Glomerular visceral epithelial cell (primary cell): ENCODE data around the gene TIMM13.
A peak's percentile ranks its signal among the peaks of the same experiment; 100 is the strongest.
"Not testable (repeated sequence)": the region's sequence is repeated elsewhere in the genome, so short reads cannot be mapped to it uniquely, and the experiment has no call there.

Experiments
- DNase-seq: peaks from one replicate; pipeline ENCODE4 v3.0.0-alpha.2; 2016; ENCODE audit errors: extremely low spot score

TIMM13 gene

DNA sequence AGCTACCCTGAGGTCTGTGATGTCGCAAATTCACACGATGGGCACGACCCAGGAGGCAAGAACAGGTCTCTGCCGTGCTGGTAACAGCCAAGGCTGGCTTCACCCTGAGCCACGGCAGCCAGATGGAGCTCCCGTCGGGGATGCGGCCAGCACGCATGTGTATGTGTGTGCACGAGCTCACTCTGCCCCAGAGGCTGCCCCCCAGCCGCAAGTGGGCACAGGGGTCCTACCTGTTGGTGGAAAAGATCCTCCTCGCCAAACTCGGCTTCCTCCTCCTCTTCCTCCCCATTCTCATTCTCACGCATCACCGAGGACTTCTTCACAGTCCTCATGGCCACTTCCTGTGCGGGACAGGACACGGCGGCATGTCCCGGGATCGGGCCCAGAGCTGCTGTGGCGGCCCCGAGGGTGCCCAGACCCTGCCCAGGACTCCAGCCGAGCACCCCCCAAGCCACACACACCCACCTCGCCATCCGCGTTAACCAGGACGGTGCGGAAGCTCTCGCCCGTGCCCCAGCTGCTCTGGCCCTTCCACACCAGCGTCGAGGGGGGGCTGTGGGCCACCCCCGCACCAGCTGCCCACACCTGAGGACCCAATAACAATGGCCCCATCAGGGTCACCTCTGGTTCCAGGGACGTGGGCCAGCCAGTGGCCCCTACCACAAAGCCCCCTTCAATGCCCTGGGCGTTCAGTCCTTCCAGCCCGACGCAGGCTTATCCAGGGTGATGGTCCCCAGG lies 4.1 kb upstream of the TIMM13 start:
- no peak for DNase-seq

DNA sequence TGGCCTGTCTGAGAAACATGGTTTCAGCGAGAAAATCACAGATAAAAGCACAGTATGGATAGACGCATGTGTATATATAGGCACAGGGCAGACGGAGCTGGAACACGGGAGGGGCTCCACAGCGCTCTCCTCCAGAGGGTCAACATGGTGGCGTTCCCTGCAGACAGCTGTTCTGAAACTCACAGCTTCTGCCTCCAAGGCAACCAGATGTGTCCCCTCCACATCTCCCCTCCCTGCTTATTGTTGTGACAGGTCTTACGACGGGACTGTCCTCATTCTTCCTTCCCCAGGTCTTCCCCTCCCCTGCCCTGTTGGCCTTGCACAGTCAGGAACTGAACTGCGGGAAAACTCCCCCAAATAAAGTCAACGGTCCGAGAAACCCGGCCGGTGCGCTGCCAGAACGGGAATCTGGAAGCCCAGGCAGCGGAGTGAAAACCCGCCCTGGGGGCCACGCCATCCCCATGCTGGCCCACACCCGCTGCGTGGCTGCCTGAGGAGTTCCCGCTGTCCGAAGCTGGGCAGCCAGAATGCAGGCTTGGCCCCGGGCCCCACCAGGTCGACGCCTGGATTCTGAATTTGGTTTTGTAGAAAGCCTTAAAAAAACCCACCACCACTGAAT lies 2.6 kb upstream of the TIMM13 start:
- no peak for DNase-seq

DNA sequence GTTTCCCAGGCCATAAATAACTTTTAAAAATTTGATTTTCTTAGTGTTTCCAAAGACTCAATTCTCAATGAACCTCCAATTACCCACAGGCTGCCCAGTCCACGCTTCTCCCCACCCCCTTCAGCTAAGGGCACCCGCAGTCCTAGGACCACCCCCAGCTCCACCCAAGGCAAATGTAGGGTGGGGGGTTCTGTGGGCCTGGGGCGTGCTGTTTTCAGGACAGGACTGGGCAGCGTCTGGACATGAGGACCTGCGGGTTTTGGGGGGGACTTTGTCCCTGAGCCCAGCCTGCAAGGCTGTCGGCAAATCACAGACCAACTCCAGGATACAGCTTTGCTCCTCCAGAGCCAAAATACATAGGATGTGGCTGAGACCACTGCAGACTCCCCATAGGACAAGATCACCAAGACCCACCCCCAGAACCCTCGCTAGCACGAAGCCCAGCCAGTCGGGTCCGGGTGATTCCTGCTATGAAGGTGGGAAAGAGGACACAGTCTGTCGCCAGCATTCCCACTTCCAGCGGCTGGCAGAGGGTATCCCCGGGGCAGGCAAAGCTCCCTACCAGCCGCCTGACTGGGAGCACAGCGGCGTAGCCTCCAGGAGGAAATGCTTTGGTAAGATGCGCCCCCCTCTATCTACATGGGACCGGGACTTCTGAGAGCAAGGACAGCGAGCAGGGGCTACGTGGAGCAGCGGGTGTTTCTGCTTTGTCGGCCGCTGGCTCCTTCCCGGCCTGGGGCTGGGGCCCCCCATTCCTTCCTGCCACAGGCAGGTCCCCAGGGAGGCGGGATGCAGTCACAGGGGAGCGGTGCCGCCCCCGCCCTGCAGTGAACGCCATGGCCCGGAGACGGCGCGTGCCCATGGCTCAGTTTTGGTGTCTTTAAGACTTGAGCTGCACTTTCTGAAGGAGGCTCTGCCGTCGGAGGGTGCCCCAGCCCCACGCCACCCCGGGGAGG lies 1.6 kb upstream of the TIMM13 start:
- DNase-seq = no peak

DNA sequence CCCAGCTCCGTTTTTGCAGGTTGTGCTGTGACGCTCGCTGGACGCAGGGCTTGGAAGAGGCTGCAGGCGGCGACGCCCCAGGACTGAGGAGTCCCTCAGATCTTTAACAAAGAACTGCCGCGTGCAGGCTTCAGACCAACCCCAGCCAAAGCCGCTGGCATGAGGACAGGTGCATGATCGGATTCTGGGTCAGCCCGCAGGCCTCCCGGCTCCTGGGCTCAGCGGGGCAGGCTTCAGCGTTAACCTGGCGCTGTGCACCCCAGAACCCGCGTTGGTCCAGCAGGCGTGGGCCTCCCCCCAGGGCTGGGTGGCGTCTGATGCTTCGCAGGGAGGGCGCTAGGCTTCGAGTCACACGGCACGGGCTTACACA lies 920 bp upstream of the TIMM13 start:
- DNase-seq = no peak

DNA sequence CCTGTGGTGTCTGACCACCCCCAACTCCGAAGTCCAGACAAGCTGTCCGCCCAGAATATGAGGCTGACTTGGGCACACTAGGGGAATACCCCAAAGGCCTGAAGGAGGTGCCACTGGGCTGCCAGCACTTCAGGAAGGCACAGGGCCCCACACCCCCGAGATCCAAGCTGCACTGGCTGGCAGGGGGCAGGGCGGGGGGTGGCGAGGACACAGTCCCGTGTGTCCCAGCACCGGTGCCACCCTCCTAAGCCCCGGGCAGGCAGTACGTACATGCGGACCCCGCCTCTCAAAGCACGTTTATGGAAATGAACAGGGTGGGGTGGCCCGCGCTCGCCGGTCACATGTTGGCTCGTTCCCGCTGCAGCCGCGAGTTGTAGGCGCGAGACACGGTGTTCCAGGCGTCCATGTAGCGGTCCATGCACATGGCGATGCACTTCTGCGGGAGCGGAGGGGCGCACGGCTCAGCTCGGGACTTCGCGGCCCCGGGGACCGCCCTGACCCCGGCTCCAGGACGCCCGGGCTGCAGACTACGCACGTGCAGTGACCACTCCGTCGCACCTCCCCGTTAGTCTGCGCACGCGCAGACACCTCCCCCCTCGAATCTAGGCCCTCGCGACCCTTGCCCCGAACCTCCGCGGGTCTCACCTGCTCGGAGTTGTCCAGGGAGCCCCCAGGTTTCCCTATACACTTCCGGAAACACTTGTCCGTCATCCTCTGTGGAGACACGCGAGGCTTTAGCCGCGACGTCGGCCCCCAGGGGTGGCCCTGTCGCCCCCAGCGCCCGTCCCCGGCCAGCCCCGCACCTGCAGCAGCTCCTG lies 566 bp downstream of the TIMM13 start:
- peak; percentile 53 for DNase-seq

DNA sequence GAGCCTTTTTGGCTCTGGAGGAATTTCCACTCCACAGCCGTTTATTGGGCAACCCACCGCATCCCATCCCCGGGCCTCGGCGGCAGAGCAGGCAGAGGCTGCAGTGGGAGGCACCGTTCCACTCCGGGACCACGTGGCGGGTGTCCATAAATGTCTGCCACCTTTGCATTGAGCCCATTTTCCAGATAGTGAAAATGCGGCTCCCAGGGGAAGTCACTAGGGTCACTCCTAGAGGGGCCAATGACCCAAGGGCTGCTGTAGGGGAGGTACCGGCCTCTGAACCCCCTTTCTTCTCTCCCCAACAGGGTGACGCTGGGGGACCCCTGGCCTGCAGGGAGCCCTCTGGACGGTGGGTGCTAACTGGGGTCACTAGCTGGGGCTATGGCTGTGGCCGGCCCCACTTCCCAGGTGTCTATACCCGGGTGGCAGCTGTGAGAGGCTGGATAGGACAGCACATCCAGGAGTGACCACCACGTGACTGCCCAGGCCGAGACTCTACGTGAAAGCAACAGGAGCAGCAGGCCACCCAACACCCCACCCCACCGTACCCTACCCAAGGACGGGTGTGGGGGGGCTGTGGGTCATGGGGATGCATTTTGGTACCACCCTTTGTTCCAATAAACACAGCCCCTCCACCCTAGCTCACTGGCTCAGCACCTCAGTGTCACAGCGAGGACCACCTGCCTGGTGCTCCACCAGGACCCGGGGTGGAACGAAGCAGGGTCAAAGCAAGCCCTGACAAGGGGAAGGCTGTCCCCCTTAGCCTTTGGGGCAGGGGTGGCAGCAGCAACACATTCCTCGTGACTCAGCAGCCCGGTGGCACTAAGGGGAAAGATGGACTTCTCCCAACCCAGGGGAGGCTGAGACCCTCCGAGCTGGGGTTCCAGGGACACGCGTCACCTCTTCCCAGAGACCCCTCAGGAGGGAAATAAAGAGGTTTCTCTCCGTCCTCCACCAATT lies 1.5 kb downstream of the TIMM13 start:
- no peak for DNase-seq

DNA sequence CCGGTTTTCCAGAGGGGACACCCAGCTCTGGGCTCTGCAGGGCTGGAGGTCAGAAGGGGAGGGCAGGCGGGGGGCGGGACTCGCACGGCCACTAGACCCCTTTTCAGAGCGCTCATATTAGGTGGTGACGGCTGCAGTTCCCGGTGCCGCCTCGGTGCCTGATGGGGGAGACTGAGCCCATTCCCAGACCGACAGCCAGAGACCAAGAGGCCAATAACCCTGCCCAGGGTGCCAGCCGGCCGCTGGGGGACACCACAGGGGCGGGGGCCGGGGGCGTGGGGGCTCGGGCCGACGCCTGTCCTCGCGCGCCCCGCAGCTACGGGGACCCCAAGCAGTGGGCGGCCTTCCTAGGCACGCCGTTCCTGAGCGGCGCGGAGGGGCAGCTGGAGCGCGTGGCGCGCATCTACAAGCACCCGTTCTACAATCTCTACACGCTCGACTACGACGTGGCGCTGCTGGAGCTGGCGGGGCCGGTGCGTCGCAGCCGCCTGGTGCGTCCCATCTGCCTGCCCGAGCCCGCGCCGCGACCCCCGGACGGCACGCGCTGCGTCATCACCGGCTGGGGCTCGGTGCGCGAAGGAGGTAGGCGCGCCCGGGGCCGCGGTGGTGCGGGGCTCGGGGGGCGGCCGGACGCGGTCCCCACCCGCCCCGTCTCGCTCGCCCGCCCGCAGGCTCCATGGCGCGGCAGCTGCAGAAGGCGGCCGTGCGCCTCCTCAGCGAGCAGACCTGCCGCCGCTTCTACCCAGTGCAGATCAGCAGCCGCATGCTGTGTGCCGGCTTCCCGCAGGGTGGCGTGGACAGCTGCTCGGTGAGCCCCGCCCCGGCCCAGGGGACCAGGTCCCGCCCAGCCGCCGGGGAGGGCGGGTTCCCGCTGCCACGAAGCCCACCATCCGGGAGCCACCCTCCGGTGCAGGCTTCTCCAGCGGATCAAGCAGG lies 2.4 kb downstream of the TIMM13 start:
- no peak for DNase-seq

DNA sequence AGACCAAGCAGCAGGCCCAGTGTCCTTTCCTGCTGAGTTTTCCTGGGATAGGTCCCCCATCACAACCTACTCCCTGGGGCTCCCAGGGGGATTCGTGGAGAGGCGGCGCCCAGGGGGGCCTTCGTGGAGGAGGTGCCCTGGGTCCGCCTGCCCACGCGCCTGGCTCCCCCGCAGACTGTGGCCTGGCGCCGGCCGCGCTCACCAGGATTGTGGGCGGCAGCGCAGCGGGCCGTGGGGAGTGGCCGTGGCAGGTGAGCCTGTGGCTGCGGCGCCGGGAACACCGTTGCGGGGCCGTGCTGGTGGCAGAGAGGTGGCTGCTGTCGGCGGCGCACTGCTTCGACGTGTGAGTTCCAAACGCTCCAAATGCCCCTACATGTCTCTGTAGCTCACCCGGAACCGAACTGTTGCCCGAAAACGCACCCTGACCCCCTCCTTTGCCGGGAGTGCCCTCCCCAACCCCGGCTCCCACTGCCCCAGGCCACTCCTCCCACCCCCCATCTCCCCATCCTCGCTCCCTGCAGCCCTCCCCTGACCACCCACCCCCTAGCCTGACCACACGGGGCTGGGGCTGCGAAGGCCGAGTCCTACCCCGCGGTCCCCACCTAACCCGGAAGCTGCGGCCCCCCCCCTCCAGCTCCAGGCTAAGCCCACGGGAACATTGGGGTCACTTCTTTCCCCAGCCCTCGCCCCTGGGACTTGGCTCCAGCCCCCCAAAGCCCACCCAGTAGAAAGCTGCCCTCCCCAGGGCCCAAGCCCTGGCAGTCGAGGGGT lies 3.3 kb downstream of the TIMM13 start:
- no peak for DNase-seq

DNA sequence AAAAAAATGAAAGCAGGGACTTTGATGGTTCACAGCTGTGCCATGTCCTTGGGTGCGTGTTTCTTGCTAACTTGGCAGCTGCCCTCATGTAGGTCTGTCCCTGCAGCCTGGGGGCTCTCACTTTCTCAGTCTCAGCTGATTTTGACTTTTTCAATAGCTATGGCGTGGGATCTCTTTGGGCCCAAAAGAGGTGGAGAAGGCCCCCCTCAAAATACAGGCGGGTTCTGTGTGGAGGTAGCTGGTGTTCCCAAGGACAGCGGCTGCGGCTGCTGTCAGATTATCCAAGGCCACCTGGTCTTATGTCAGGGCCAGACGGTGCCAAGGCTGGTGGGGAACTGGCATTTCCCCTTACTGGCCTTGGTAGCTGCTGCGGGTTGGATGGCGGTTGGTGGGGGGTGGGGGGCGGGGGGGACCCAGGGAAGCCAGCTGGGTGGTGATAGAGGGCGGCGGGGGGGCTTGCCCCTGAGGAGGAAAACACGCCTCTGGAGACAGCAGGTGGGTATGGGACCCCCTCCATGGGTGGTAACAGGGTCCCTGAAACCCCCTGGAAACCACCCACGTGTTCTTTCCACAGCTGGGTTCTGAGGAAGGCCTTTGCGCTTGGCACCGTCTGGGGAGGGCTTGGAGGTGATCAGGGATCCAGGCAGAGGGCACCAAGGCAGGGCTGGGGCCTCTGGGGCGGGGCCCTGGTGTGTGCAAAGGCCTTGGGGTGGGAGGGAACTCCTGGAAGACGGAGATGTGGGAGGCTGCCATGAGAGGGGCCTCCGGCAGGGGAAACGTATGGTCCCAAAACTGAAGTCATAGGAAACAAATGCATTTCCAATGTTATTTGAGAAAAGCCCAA lies 4.1 kb downstream of the TIMM13 start:
- no peak for DNase-seq

DNA sequence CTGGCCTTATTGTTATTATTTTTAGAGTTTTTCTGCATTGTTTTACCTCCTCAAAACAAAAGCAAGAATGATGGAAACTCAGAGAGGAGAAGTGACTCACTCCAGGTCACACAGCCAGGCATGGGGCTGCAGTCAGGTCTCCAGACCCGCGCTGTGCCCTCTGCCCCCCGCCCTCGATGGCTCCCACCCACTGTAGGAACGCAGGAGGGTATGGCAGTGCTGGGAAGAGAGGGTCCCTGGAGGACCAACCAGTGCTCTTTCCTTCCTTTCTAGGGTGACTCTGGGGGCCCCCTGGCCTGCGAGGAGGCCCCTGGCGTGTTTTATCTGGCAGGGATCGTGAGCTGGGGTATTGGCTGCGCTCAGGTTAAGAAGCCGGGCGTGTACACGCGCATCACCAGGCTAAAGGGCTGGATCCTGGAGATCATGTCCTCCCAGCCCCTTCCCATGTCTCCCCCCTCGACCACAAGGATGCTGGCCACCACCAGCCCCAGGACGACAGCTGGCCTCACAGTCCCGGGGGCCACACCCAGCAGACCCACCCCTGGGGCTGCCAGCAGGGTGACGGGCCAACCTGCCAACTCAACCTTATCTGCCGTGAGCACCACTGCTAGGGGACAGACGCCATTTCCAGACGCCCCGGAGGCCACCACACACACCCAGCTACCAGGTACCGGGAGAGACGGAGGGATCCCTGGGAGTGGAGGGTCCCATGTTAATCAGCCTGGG lies 5.6 kb downstream of the TIMM13 start:
- no peak for DNase-seq

DNA sequence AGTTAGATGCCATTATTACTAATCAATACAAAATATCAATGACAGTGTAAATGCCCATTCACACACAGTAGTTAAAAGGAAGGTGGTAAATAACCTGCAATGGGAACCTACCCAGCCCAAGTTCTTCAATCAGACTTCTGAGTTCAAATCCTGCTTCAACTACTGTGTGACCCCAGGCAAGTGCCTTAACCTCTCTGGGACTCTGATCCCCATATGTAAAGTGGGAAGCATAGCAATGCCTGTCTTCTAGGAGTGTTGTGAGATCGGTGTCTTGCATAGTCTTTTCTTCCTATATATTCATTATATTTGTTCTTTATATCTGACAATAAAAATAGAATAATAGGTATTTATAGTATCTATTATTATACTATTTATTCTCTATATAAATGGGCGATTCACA lies 6.9 kb downstream of the TIMM13 start:
- no peak for DNase-seq

DNA sequence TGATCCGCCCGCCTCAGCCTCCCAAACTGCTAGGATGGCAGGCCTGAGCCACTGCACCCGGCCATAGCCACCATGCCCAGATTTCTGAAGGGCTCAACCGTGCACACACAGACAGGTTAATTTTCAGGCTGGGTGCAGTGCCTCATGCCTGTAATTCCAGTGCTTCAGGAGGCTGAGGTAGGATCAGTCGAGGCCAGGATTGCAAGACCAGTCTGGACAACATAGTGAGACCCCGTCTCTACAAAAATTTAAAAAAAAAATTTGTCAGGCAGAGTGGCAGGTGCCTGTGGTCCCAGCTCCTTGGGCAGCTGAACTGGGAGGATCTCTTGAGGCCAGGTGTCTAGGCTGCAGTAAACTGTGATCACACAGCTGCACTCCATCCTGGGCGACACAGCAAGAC lies 7.6 kb downstream of the TIMM13 start:
- DNase-seq = no peak

DNA sequence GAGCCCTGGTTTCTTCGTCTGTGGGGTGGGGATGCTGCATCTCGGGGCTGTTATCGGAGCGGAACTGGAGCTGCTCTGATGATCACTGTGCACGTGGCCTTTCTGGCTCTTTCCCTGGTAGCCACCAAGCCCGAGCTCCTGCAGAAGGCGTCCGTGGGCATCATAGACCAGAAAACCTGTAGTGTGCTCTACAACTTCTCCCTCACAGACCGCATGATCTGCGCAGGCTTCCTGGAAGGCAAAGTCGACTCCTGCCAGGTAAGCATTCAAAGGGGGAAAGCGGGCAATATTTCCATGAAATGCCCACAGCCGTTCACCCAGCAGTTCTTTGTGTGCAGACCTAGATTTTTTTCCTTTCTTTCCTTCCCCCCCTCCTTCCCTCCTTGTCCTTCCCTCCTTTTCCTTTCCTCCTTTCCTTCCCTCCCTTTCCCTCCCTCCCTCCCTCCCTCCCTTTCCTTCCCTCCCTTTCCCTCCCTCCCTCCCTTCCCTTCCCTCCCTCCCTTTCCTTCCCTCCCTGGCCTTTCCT lies 9.4 kb downstream of the TIMM13 start:
- no peak for DNase-seq

DNA sequence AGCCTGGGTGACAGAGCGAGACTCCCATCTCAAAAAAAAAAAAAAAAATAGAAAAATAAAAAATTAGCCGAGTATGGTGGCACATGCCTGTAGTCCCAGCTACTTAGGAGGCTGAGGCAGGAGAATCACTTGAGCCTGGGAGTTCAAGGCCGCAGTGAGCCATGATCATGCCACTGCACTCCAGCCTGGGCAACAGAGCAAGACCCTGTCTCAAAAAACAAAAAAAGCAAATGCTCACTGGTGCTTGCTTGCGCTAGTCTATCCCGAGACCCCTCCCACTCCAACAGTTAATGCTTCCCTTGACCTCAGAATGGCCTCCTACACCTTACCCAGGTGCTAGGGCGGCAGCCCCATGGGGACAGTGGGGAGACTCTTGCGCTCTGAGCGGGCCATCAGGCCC lies 9.9 kb downstream of the TIMM13 start:
- not testable (repeated sequence) for DNase-seq

DNA sequence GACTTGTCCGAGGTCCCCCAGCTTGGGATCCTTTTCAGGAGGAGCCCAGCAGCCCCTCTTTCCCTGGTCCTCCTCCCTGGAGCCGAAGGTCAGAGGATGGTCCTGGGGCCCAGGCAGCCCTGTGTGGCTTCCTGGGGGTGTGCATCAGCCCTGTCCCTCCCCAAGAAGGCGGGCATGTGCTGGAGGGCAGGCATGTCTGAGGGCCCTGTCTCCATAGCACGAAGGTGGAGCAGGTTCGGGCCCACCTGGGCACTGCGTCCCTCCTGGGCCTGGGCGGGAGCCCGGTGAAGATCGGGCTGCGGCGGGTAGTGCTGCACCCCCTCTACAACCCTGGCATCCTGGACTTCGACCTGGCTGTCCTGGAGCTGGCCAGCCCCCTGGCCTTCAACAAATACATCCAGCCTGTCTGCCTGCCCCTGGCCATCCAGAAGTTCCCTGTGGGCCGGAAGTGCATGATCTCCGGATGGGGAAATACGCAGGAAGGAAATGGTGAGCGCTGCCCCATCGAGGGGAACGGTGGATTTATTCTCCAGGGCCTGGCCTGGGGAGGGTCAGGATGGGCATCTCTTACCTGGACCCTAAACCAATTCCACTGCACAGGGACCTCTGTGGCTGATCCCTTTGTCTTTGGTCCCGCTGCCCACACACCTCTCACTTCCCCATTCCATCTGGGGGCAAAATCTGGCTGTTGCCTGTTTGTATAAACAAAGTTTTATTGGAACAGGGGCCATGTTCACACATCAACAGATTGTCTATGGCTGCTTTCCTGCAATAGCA lies 10.9 kb downstream of the TIMM13 start:
- no peak for DNase-seq

DNA sequence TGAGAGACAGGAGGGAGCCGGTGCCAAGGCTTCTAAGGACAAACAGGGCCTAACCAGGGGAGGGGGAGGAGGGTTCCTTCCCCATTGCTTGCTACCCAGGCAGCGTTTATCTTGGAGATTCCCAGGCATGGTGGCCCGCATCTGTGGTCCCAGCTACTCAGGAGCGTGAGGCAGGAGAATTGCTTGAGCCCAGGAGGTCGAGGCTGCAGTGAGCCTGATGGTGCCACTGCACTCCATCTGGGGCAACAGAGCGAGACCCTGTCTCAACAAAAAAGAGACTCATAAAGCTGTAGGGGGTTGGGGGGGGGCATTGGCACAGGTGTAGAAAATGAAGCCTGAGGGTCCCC lies 11.4 kb downstream of the TIMM13 start:
- no peak for DNase-seq
